Ectodermal cell (in vitro differentiated cells): ENCODE measurements around the gene ZNF490.

Experiments
- H3K27ac ChIP-seq: 2 replicates; pipeline ENCODE4 v1.7.0; 2013; ENCODE audit warnings: mild to moderate bottlenecking, low read depth, low read length; ENCODE audit not compliant: insufficient read depth, poor library complexity, severe bottlenecking
- H3K27me3 ChIP-seq: 2 replicates; pipeline ENCODE4 v1.7.0; 2013; ENCODE audit warnings: mild to moderate bottlenecking, low read length; ENCODE audit not compliant: insufficient read depth, control insufficient read depth, poor library complexity, severe bottlenecking
- H3K36me3 ChIP-seq: one replicate; pipeline ENCODE4 v1.7.0; 2013; ENCODE audit warnings: low read length; ENCODE audit not compliant: control insufficient read depth, insufficient read depth
- H3K4me1 ChIP-seq: one replicate; pipeline ENCODE4 v1.7.0; 2013; ENCODE audit warnings: low read length; ENCODE audit not compliant: control insufficient read depth, insufficient read depth
- H3K4me3 ChIP-seq: 2 replicates; pipeline ENCODE4 v1.7.0; 2013; ENCODE audit warnings: low read depth, low read length, control low read depth; ENCODE audit not compliant: insufficient read depth
- H3K9me3 ChIP-seq: 2 replicates; pipeline ENCODE4 v1.7.0; 2013; ENCODE audit warnings: mild to moderate bottlenecking, low read length, moderate library complexity; ENCODE audit not compliant: control insufficient read depth
- whole genome bisulfite sequencing, 2 experiments: methylation state at CpG; one replicate each; pipeline ENCODE4 v1.1.7; 2013; ENCODE audit warnings: missing lambda C conversion rate in 2 of 2; 5-methylcytosine and 5-hydroxymethylcytosine counted together

Gene ZNF490

DNA sequence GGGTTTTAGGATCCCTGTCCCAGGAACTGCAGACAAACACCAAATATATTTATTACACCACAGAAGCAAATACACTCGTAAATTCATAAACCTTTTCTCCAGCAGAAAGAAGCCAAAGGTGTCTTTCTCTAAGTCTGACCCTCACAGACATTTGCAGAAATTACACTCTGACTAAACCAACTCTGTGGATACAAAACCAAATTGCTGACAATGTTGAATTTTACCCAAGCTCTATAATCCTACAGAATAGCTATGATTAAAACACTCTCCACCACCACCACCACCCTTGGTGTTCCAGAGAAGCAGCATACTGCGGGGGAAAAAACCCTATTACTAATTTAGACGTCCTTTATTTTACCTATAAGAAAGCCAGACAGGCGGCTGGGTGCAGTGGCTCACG, 64.5 kb downstream of the ZNF490 start:
- Histone ChIP-seq H3K27me3 (no peaks in the 10 kb centered on the region), H3K4me3 (no peak overlapping the region), H3K36me3 (peaks cover 7% of the 10 kb centered on the region), H3K9me3 (no peaks in the 10 kb centered on the region), H3K4me1 (peaks cover 3% of the 10 kb centered on the region), H3K27ac (no peak overlapping the region)
- WGBS, 2 experiments: 92% methylated on average over 5 of the region's 5 CpGs

DNA sequence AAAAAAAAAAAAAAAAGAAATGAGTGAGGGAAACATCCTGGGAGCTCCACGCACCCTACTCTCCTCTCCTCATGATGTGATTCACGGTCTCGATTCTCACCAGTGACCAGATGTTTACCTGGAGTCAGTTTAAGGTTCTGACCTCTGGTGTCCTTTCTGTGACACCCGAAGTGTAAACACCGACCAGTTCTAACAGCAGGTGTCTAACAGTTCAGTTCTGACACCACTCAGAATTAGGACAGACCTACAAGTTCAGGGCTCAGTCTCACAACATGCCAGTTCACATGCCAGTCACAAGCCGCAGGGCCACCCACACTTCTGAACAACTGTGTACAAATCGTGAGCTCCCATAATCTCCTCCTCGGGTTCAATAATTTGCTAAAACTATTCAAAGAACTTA, 65.3 kb downstream of the ZNF490 start:
- H3K4me3 ChIP-seq: no peak overlapping the region
- WGBS, 2 experiments: 95 to 96% methylated on average over 8 of the region's 8 CpGs
- peaks cover 3% of the 10 kb centered on the region for H3K4me1 ChIP-seq
- peaks cover 12% of the 10 kb centered on the region for H3K36me3 ChIP-seq
- H3K27ac ChIP-seq: no peak overlapping the region
- no peaks in the 10 kb centered on the region for H3K9me3 ChIP-seq
- no peaks in the 10 kb centered on the region for H3K27me3 ChIP-seq

DNA sequence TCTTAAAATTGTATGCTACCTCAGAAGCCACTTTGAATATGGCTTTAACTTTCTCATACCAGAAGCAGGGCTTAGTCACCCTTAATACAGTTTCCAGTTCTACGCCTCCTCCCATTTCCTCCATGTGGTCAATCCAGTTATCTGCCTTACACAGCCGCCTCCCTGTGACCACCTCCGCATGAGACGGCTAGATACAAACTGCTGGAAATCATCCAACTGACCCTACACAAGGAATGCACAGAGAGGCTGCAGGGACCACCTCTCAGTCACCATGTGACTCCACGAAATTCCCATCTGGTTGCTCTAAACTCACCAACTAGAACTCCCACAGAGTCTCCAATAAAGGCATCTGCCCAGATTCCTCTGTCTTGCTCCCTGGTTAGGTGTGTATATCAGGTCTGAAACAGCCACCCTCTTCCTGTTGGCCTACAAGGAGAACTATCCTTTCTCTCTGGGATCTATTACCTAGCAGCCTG, 66.2 kb downstream of the ZNF490 start:
- H3K27ac ChIP-seq: no peak overlapping the region
- peaks cover 12% of the 10 kb centered on the region for H3K36me3 ChIP-seq
- no peak overlapping the region for H3K4me3 ChIP-seq
- H3K27me3 ChIP-seq: no peaks in the 10 kb centered on the region
- no peaks in the 10 kb centered on the region for H3K9me3 ChIP-seq
- WGBS, 2 experiments: 95 to 97% methylated on average over 5 of the region's 5 CpGs
- no peaks in the 10 kb centered on the region for H3K4me1 ChIP-seq

DNA sequence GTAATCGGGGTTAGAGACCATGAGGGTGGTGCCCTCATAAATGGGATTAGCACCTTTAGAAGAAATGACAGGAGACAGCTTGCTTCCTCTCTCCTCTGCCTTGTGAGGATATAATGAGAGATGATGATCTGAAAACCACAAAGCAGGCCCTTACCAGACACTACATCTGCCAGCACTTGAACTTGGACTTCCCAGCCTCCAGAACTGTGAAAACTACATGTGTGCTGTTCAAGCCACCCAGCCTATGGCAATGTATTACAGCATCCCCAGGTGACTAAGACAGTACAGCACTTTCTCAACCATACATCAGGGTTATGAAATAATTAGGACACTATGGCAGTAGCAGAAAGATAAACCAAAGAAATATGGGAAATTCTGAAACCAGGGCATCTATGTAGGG, 66.8 kb downstream of the ZNF490 start:
- 90 to 96% methylated on average over 1 of the region's 1 CpG for WGBS, 2 experiments
- Histone ChIP-seq H3K4me1 (no peaks in the 10 kb centered on the region), H3K27me3 (no peaks in the 10 kb centered on the region), H3K9me3 (no peaks in the 10 kb centered on the region), H3K36me3 (peaks cover 12% of the 10 kb centered on the region), H3K27ac (no peak overlapping the region), H3K4me3 (no peak overlapping the region)
